Stimulated activated naive CD8-positive, alpha-beta T cell treated with anti-CD3 and anti-CD28 coated beads, Interleukin-15, Interleukin-2, amounts not matched to agents 100 ng/mL and 50 ng/mL, for 24 hours (primary cell): ENCODE measurements around the gene AKAP14.
"Not testable (repeated sequence)": the region's sequence is repeated elsewhere in the genome, so short reads cannot be mapped to it uniquely, and the experiment has no call there.

ENCODE experiments used
- H3K27ac Mint-ChIP-seq: one replicate; pipeline ENCODE4 v1.8.0; 2021; ENCODE audit warnings: mild to moderate bottlenecking, mixed read lengths
- H3K27me3 Mint-ChIP-seq: one replicate; pipeline ENCODE4 v1.8.0; 2021; ENCODE audit warnings: mixed read lengths
- H3K36me3 Mint-ChIP-seq: one replicate; pipeline ENCODE4 v1.8.0; 2021; ENCODE audit warnings: low read depth, mixed read lengths
- H3K4me1 Mint-ChIP-seq: one replicate; pipeline ENCODE4 v1.8.0; 2021; ENCODE audit warnings: low read depth, mixed read lengths
- H3K4me3 Mint-ChIP-seq: one replicate; pipeline ENCODE4 v1.8.0; 2021; ENCODE audit warnings: mild to moderate bottlenecking, mixed read lengths
- H3K9me3 Mint-ChIP-seq: one replicate; pipeline ENCODE4 v1.8.0; 2021; ENCODE audit warnings: mixed read lengths

The AKAP14 gene

DNA sequence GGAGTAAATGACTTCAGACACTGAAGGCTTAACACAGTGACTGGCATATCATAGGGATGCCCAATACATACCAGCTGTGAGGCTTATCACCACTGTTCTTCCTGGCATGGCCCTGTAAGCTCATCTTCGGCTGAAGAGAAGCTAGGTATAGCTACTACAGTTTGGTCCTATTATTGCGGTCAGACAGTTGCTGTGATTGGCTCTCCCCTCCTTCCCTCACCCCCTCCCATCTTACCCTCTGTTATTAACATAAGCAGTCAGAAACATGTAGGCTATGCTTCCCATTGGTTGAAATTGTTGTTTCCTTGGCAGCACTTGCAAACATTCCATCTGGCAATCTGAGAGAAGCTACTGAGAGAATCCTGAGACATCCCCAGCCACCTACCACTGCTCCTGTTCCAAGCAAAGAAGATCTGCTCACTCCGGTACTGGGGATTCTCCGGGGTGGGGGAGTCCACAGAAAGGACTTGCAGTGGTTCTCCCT lies at the start of gene AKAP14:
TSS of gene AKAP14 (plus strand) at position 51 of the 484 bp plus-strand sequence. CDS start 7,331 bp downstream, outside the sequence.
- H3K27ac Mint-ChIP-seq = no peak within 1 kb of the TSS
- no peak within 1 kb of the TSS for H3K4me3 Mint-ChIP-seq
- H3K9me3 Mint-ChIP-seq = no peaks in the 10 kb centered on the region
- H3K36me3 Mint-ChIP-seq = no peaks in the 10 kb centered on the region
- no peaks in the 10 kb centered on the region for H3K27me3 Mint-ChIP-seq
- H3K4me1 Mint-ChIP-seq = peaks cover 3% of the 10 kb centered on the region

DNA sequence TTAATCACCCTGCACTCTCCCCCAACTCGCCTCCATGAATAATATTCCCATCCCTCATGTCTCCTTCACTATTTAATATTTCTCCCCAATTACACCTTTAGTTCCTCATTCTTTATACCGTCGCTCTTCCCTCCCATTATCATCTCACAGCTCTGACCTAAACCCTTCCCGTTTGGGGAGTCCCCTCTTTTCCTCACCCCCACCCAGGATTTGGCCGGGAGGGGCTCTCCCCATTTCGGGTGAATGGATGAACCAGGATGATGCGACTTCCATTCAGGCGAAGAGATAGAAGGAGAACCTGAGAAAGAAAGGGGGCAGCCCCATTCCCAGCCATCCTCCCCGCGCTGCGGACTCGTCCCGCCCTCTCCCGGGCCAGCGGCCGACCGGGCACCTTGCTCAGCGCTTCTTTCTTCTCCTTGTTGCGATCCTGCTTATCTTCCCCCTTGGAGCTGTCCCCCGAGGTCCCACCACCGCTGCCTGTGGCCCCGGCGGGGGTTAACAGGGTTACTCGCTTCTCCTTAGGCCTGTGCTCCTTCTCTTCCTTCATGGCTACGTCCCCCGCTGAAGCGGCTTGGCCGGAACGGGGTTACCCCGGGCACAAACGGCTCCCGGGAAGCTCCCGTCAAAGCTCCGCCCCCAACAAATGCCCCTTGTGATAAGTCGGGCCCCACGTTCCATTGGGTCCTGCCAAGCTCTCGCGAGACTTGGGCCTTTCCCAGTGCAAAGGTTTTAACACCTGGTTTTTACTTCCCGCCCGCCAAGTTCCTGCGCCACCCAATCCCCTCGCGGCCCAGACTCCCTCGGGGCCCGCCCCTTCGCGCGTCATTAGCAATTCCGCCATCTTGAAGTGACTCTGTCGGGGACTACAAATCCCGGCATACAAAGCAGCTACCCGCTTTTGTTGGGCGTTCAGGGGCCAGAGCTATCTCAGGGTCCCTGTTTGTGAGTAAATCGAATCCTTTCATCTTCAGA lies 43.0 kb upstream of the AKAP14 start, which contains the start of gene UPF3B:
TSS of gene UPF3B (minus strand) at position 582 of the 972 bp plus-strand sequence. CDS start at position 547, 35 bp downstream.
- H3K9me3 Mint-ChIP-seq = no peaks in the 10 kb centered on the region
- H3K27ac Mint-ChIP-seq = peak within 1 kb of the TSS; percentile 98
- peaks cover 23% of the 10 kb centered on the region for H3K36me3 Mint-ChIP-seq
- peaks cover 27% of the 10 kb centered on the region for H3K4me1 Mint-ChIP-seq
- peak within 1 kb of the TSS; percentile 99 for H3K4me3 Mint-ChIP-seq
- no peaks in the 10 kb centered on the region for H3K27me3 Mint-ChIP-seq

DNA sequence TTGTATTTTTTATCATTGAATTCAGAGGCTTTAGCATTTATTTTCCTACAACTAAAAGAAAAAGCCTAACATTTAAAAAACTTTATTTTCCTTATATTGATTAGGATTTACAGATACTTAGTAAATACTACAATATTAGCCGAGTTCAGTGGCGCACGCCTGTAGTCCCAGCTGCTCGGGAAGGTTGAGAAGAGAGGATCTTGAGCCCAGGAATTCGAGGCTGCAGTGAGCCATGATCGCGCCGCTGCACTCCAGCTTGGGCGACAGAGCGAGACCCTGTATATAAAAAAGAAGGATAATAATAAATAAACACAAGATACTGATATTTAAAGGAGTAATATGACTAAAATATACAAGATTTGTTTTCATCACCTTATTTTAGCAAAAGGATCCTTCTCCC lies 42.2 kb upstream of the AKAP14 start:
- peaks cover 20% of the 10 kb centered on the region for H3K36me3 Mint-ChIP-seq
- peaks cover 27% of the 10 kb centered on the region for H3K4me1 Mint-ChIP-seq
- no peaks in the 10 kb centered on the region for H3K27me3 Mint-ChIP-seq
- peak overlapping the region; percentile 99 for H3K4me3 Mint-ChIP-seq
- peak overlapping the region; percentile 98 for H3K27ac Mint-ChIP-seq
- H3K9me3 Mint-ChIP-seq = no peaks in the 10 kb centered on the region

DNA sequence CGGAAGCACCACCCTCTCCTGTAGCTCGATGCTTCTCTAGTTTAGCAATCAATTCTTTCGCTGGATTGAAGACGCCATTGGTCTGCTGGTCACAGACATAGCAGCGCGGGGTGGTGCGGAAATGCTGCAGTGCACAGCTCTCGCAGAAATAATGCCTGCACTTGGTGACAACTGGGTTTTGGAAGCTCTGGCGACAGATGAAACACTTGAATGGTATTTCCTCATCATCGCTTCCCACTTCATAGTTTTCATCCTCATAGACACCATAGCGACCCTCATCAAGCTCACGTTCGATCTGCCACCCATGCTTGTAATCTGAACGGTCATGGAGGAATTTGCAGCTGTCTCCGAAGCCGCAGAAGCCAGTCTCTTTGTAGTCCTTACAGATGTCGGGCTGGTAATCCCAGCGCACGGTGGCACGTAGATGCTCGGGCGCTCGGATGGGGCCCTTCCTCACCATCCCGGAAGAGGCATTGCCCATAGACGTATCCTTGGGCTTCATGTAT lies 25.0 kb upstream of the AKAP14 start:
- H3K9me3 Mint-ChIP-seq = no peaks in the 10 kb centered on the region
- H3K4me1 Mint-ChIP-seq = peaks cover 22% of the 10 kb centered on the region
- H3K27ac Mint-ChIP-seq = peak overlapping the region; percentile 100
- H3K4me3 Mint-ChIP-seq = peak overlapping the region; percentile 100
- peaks cover 14% of the 10 kb centered on the region for H3K36me3 Mint-ChIP-seq
- H3K27me3 Mint-ChIP-seq = no peaks in the 10 kb centered on the region

DNA sequence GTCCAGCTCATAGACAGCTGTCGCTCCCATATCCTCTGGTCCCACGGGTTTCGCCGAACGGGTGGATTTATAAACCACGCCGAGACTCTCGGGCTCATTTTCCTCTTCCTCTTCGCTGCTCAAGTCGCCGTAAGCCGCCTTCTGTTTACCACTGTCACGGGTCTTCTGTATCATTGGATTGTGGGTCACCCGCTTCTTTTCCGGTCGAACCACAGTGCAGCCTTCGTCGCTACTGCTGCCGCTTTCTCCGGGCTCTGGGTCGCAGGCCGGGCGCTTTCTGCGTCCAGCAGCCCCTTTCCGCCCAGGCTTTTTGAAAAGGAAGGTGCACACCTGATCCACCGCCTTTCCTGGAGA lies 24.5 kb upstream of the AKAP14 start:
- Mint-ChIP-seq H3K4me1 (peaks cover 22% of the 10 kb centered on the region), H3K27ac (peak overlapping the region; percentile 100), H3K4me3 (peak overlapping the region; percentile 100), H3K9me3 (no peaks in the 10 kb centered on the region), H3K36me3 (peaks cover 18% of the 10 kb centered on the region), H3K27me3 (no peaks in the 10 kb centered on the region)

DNA sequence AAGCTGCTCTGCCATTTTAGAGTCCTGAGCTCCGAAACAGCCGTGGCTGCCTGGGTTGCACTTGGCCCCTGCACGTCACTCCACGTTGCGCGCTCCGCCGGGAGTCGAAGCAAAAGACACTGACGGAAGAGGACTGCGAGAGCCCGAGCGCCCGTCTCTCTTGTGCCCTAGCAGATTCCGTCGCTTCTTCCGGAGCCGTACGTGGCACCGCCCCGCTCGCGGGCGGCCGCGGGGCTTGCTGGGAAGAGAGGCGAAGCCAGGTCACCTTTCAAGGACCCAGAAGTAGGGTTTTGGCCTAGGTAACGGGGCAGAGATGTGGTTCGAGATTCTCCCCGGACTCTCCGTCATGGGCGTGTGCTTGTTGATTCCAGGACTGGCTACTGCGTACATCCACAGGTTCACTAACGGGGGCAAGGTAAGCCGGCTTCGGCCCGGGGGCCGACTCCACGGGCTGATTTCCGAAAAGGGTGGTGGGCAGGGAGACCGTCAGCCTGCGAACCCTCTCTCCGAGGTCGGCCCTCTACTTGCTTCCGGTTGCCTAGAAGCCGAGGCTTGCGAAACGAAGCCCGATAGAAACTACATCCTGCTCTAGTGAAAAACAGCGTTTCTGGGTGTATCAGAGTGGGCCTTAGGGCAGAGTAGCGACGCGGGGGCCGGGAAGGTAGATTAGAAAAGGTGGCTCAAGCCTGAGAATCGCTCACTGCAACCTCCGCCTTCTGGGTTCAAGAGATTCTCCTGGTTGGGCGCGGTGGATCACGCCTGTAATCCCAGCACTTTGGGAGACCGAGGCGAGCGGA lies 23.9 kb upstream of the AKAP14 start, which contains the start of the genes NDUFA1 and RNF113A:
TSS of gene NDUFA1 (plus strand) at position 234 of the 797 bp plus-strand sequence. CDS start at position 314, 80 bp downstream.
TSS of gene RNF113A (minus strand) at position 135 of the 797 bp plus-strand sequence. CDS start at position 15, 120 bp downstream.
- peak within 1 kb of the TSS; percentile 100 for H3K27ac Mint-ChIP-seq
- peaks cover 22% of the 10 kb centered on the region for H3K4me1 Mint-ChIP-seq
- no peaks in the 10 kb centered on the region for H3K9me3 Mint-ChIP-seq
- peaks cover 18% of the 10 kb centered on the region for H3K36me3 Mint-ChIP-seq
- H3K4me3 Mint-ChIP-seq = peak within 1 kb of the TSS; percentile 100
- H3K27me3 Mint-ChIP-seq = no peaks in the 10 kb centered on the region

DNA sequence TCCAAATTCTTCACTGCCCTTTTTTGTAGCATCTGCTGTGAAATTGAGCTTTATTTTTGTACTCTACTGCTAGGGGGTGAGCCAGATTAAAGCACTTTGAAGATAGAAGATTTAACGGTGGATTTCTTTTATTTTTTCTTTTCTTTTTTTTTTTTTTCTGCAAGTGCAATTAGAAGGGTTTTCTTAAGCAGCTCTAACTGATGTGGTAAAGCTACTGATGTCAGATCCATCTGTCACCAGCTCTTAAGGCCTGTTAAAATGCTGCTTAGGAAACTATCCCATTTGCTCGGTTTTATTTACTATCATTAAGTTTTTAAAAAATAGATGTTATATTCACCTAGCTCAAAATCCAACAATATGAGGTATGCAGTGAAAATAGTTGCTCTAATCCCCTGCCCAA lies 17.0 kb upstream of the AKAP14 start:
- Mint-ChIP-seq H3K4me3 (no peak overlapping the region), H3K27ac (no peak overlapping the region), H3K36me3 (peaks cover 22% of the 10 kb centered on the region), H3K9me3 (no peaks in the 10 kb centered on the region), H3K27me3 (no peaks in the 10 kb centered on the region), H3K4me1 (peaks cover 26% of the 10 kb centered on the region)

DNA sequence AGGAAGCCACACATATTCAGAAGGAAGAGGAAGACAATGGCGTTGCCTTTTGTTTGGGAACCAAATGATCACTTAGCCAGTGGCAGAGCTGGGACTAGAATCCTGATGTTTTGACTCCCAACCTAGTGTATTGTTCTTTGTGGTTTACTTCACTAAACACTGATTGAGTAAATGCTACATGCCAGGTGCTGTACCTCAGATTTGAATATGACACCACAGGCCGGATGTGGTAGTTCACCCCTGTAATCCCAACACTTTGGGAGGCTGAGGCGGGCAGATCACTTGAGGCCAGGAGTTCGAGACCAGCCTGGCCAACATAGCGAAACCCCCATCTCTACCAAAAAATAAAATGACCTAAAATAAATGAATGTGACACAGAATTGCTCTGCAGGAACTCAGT lies 15.6 kb upstream of the AKAP14 start:
- Mint-ChIP-seq H3K9me3 (no peaks in the 10 kb centered on the region), H3K4me1 (peaks cover 19% of the 10 kb centered on the region), H3K4me3 (no peak overlapping the region), H3K27me3 (no peaks in the 10 kb centered on the region), H3K27ac (peak overlapping the region; percentile 52), H3K36me3 (peaks cover 22% of the 10 kb centered on the region)

DNA sequence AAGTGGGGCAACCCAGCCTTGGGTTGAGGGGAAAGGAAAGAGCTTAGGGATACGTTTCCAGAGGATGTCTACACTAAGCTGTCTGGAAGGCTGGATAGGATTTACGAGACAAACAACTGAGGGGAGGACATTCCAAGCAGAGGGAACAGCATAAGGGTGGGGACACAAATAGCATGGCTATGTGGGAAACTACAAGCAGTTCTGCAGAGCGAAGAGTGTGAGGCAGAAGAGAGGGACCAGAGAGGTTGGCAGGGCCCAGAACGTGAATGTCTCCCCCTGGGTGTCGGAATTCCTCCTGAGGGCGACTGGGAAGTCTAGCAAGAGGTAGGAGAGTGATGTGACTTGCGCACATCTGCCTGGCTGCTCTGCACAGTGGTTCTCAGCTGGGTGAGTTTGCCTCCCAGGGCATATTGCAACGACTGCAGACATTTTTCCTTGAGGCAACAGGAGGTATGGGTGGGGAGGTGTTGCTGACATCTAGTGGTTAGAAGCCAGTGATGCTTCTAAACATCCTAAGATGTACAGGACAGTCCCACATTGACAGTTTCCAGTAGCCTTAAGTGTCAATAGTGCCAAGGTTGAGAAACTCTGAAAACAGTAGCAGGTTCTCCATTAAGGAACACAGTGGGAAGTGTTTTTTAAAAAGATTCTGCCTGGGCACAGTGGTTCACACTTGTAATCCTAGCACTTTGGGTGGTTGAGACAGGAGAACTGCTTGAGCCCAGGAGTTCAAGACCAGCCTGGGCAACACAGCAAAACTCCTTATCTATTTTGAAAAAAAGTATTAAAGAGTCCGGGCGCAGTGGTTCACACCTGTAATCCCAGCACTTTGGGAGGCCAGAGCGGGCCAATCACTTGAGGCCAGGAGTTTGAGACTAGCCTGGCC lies 14.9 kb upstream of the AKAP14 start:
- peak overlapping the region; percentile 52 for H3K27ac Mint-ChIP-seq
- H3K4me3 Mint-ChIP-seq = no peak overlapping the region
- no peaks in the 10 kb centered on the region for H3K9me3 Mint-ChIP-seq

DNA sequence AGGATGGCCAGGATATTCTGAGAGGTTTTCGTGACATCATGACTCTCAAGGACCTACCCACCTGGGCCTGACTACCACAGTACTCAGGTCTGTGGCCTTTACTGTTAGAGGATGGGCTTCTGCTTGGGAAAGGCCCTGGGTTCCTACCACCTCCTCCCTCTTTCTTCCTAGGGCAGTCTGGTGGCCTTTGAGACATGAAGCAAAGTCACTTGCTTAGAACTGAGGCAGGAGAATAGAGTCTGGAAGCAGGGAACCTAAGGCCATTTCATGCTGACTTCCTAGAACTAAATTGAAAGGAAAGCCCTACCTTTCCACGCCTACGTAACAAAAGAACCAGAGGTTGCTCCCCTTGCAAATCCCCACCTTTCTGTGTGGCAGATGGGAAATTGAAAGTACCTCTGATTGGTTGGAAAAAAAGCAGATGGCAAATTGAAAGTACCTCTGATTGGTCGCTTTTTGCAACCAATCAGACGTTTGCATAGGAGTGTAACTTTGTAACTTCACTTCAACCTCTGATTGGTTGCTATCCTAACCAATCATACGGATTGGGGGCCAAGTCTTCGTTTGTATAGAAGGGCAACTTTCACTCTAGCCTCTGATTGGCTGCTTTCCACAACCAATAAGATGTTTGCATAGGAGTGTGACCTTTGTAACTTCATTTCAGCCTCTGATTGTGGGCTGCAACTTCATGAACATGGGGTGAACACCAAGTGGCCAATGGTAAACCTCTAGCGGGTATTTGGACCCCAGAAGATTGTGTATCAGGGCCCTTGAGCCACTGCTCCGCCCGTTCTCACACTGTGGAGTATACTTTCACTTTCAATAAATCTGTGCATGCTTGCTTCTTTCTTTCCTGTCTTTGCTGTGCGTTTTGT lies 9.9 kb upstream of the AKAP14 start:
- H3K4me3 Mint-ChIP-seq = peak overlapping the region; percentile 26
- peaks cover 9% of the 10 kb centered on the region for H3K4me1 Mint-ChIP-seq
- H3K27me3 Mint-ChIP-seq = no peaks in the 10 kb centered on the region
- H3K36me3 Mint-ChIP-seq = no peaks in the 10 kb centered on the region
- H3K9me3 Mint-ChIP-seq = no peaks in the 10 kb centered on the region
- H3K27ac Mint-ChIP-seq = no peak overlapping the region

More for the DNA sequence above, 14.9 kb upstream of the AKAP14 start:
- Mint-ChIP-seq H3K4me1 (peaks cover 19% of the 10 kb centered on the region), H3K27me3 (no peaks in the 10 kb centered on the region), H3K36me3 (peaks cover 22% of the 10 kb centered on the region)

DNA sequence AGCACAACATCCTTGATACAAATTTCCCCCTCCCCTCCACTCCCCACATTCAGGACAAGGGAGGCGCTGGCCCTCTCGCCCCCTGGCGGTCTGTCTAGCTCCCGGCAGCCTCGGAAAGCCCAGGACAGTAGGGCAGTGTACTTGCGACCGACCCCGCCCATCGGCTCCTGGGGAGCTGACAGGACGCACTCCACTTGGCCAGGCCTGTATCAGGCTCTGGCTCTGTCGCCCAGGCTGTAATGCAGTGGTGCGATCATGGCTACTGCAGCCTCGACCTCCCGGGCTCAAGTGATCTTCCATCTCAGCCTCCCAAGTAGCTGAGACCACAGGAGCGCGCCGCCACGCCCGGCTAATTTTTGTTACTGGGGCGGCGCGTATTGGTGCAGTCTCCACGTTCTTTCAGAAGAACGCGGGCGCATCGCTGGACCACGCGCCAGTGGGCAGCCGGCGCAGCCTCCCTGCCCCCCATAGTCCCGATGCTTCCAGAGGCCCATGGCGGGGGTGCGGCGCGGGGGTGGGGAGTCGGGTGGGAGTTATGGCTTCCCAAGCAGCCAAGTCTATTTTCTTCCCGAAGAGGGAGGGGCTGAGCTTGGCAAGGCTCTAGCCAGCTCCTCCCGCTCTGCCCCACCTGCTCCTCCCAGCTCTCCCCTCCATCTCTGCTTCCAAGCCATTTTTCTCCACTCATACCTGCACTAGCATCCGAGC lies 7.8 kb upstream of the AKAP14 start:
- Mint-ChIP-seq H3K4me3 (peak overlapping the region; percentile 10), H3K27ac (no peak overlapping the region), H3K27me3 (no peaks in the 10 kb centered on the region), H3K4me1 (peaks cover 9% of the 10 kb centered on the region), H3K36me3 (no peaks in the 10 kb centered on the region), H3K9me3 (no peaks in the 10 kb centered on the region)

DNA sequence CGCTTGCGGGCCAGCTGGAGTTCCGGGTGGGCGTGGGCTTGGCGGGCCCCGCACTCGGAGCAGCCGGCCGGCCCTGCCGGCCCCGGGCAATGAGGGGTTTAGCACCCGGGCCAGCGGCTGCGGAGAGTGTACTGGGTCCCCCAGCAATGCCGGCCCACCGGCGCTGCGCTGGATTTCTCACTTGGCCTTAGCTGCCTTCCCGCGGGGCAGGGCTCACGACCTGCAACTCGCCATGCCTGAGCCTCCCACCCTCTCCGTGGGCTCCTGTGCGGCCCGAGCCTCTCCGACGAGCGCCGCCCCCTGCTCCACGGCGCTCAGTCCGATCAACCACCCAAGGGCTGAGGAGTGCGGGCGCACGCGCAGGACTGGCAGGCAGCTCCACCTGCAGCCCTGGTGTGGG lies 5.1 kb upstream of the AKAP14 start:
- not testable (repeated sequence) for H3K4me3 Mint-ChIP-seq, H3K27me3 Mint-ChIP-seq, H3K4me1 Mint-ChIP-seq, H3K27ac Mint-ChIP-seq, H3K36me3 Mint-ChIP-seq, H3K9me3 Mint-ChIP-seq
